Progenitor cell of endocrine pancreas (in vitro differentiated cells): ENCODE measurements around the gene ITGB2. TPM values are rescaled to one million over a fixed set of nuclear protein-coding genes. Genes with fewer than 3 reads are reported as not detected.
A peak's percentile ranks its signal among the peaks of the same experiment; 100 is the strongest.

Experiments
- DNase-seq: peaks from one replicate; pipeline ENCODE4 v3.0.0; 2021; ENCODE audit warnings: low spot score; ENCODE audit not compliant: unreplicated experiment
- H3K27ac Mint-ChIP-seq: 2 replicates; pipeline ENCODE4 v1.8.0; 2021; ENCODE audit warnings: mild to moderate bottlenecking, moderate library complexity, mixed read lengths
- H3K27me3 Mint-ChIP-seq: 2 replicates; pipeline ENCODE4 v1.8.0; 2021; ENCODE audit warnings: mixed read lengths
- H3K36me3 Mint-ChIP-seq: 2 replicates; pipeline ENCODE4 v1.8.0; 2022; ENCODE audit warnings: mixed read lengths; ENCODE audit not compliant: insufficient read depth
- H3K4me1 Mint-ChIP-seq: 2 replicates; pipeline ENCODE4 v1.8.0; 2021; ENCODE audit warnings: low read depth, mixed read lengths
- H3K4me3 Mint-ChIP-seq: 2 replicates; pipeline ENCODE4 v1.8.0; 2021; ENCODE audit warnings: low read depth, mild to moderate bottlenecking, moderate library complexity, mixed read lengths
- H3K9me3 Mint-ChIP-seq: 2 replicates; pipeline ENCODE4 v1.8.0; 2021; ENCODE audit warnings: low read depth, mixed read lengths
- CTCF ChIP-seq: fragments of 200-600 bp; sonication (generic); IDR thresholded peaks from one replicate; pipeline ENCODE4 v1.5.0; 2021; ENCODE audit warnings: antibody characterized with exemption, mild to moderate bottlenecking; ENCODE audit not compliant: unreplicated experiment
- total RNA-seq: library from RNA; stranded (reverse); gene quantifications from 2 replicates; pipeline ENCODE4 v1.2.1, GENCODE V29; 2021

The ITGB2 gene
- total RNA-seq, 1 donor from 2014 or later = 0.41 TPM

- no peaks in the 10 kb centered on the region for H3K4me1 Mint-ChIP-seq
- no peak overlapping the region for H3K27ac Mint-ChIP-seq
- peaks cover 14% of the 10 kb centered on the region for H3K27me3 Mint-ChIP-seq
- TF ChIP-seq CTCF = no peak
- no peaks in the 10 kb centered on the region for H3K9me3 Mint-ChIP-seq
- no peaks in the 10 kb centered on the region for H3K36me3 Mint-ChIP-seq
- H3K4me3 Mint-ChIP-seq = no peak overlapping the region
- DNase-seq = no peak
Measured at GRCh38 chr21:44893278-44893556, 27.5 kb downstream of the ITGB2 start.

GRCh38 chr21:44892536-44893277 is 28.0 kb downstream of the ITGB2 start:
- TF ChIP-seq CTCF = peak; percentile 82
- H3K4me3 Mint-ChIP-seq = no peak overlapping the region
- no peak overlapping the region for H3K27ac Mint-ChIP-seq
- H3K4me1 Mint-ChIP-seq = no peaks in the 10 kb centered on the region
- no peaks in the 10 kb centered on the region for H3K9me3 Mint-ChIP-seq
- H3K36me3 Mint-ChIP-seq = no peaks in the 10 kb centered on the region
- peaks cover 13% of the 10 kb centered on the region for H3K27me3 Mint-ChIP-seq
- DNase-seq = peak; percentile 54

GRCh38 chr21:44892095-44892494 is 28.6 kb downstream of the ITGB2 start:
- H3K27ac Mint-ChIP-seq = no peak overlapping the region

GRCh38 chr21:44891631-44892031 is 29.1 kb downstream of the ITGB2 start:
- H3K4me3 Mint-ChIP-seq = no peak overlapping the region
- no peaks in the 10 kb centered on the region for H3K4me1 Mint-ChIP-seq
- no peaks in the 10 kb centered on the region for H3K9me3 Mint-ChIP-seq
- no peak overlapping the region for H3K27ac Mint-ChIP-seq
- no peak for DNase-seq
- H3K36me3 Mint-ChIP-seq = no peaks in the 10 kb centered on the region
- peaks cover 13% of the 10 kb centered on the region for H3K27me3 Mint-ChIP-seq
- TF ChIP-seq CTCF = no peak

More at GRCh38 chr21:44892095-44892494, 28.6 kb downstream of the ITGB2 start:
- H3K4me3 Mint-ChIP-seq = no peak overlapping the region
- H3K9me3 Mint-ChIP-seq = no peaks in the 10 kb centered on the region
- DNase-seq = no peak
- H3K4me1 Mint-ChIP-seq = no peaks in the 10 kb centered on the region
- no peaks in the 10 kb centered on the region for H3K36me3 Mint-ChIP-seq
- H3K27me3 Mint-ChIP-seq = peaks cover 13% of the 10 kb centered on the region
- TF ChIP-seq CTCF = no peak

GRCh38 chr21:44890961-44891541 is 29.6 kb downstream of the ITGB2 start:
- TF ChIP-seq CTCF = no peak
- H3K27ac Mint-ChIP-seq = no peak overlapping the region
- H3K9me3 Mint-ChIP-seq = no peaks in the 10 kb centered on the region
- H3K27me3 Mint-ChIP-seq = peaks cover 13% of the 10 kb centered on the region
- H3K4me1 Mint-ChIP-seq = no peaks in the 10 kb centered on the region
- no peak for DNase-seq
- H3K36me3 Mint-ChIP-seq = no peaks in the 10 kb centered on the region
- H3K4me3 Mint-ChIP-seq = no peak overlapping the region
